Body of pancreas (tissue), 4 donors: Measurements from ENCODE around the gene ANKRD13B. TPM values are rescaled to one million over a fixed set of nuclear protein-coding genes. Genes with fewer than 3 reads are reported as not detected.
A peak's percentile ranks its signal among the peaks of the same experiment; 100 is the strongest.

Experiments used
- ATAC-seq: fragments of 150-250 bp; one replicate; pipeline ENCODE4 v1.9.1; 2016
- DNase-seq, 4 donors: peaks; one replicate each; pipeline ENCODE4 v3.0.0-alpha.2; 2019
- H3K27ac ChIP-seq, 4 donors: fragments of 200-600 bp; sonication (generic); 1 replicate in 3 of 4; 2 replicates in 1 of 4; pipeline versions ENCODE4 v1.5.1 to v1.6.1; 2016 to 2019; ENCODE audit warnings: mild to moderate bottlenecking in 1 of 4, mixed read lengths in 1 of 4, moderate library complexity in 1 of 4
- H3K27me3 ChIP-seq, 2 donors: fragments of 200-600 bp; sonication (generic); one replicate each; pipeline ENCODE4 v1.6.0; 2016; ENCODE audit warnings: mild to moderate bottlenecking in 1 of 2
- H3K36me3 ChIP-seq, 2 donors: fragments of 200-600 bp; sonication (generic); replicated peaks in 1 of 2; 2 replicates each; pipeline ENCODE4 v1.5.1; 2016; ENCODE audit warnings: low read depth in 2 of 2; ENCODE audit not compliant: insufficient read depth in 1 of 2
- H3K4me1 ChIP-seq: fragments of 200-600 bp; sonication (generic); one replicate; pipeline ENCODE4 v1.6.0; 2016
- H3K4me3 ChIP-seq, 2 donors: fragments of 200-600 bp; sonication (generic); 1 replicate in 1 of 2; 2 replicates in 1 of 2; pipeline ENCODE4 v1.5.1; 2016 to 2019
- H3K9me3 ChIP-seq, 3 donors: fragments of 200-600 bp; sonication (generic); 1 replicate in 2 of 3; 2 replicates in 1 of 3; pipeline ENCODE4 v1.5.1; 2016
- POLR2A ChIP-seq, 3 donors: fragments of 450-650 bp; IDR thresholded peaks; one replicate each; pipeline ENCODE4 v1.6.1; 2016; ENCODE audit warnings: antibody characterized with exemption in 3 of 3, mild to moderate bottlenecking in 2 of 3
- WGBS, 2 donors: methylation state at CpG; one replicate each; pipeline ENCODE4 v1.1.5; 2017; 5-methylcytosine and 5-hydroxymethylcytosine counted together
- intact Hi-C: fragments of 100-400 bp; cut with DNase I; formaldehyde crosslinking; loops from one replicate; pipeline ENCODE4 v1.15.1; 2023
- total RNA-seq, 2 donors: library from RNA; depleted of rRNA; stranded (reverse); fragments of >200 nt; gene quantifications; one replicate each; pipeline ENCODE4 v1.1.0, GENCODE V29; 2016
- TF ChIP-seq, protein P1 (sequence below), 7 experiments: fragments of 450-650 bp in 4 of 7; fragments of 200-600 bp in 3 of 7; sonication (generic) in 3 of 7; IDR thresholded peaks; one replicate each; pipeline ENCODE4 v1.5.1; 2016 to 2019; ENCODE audit warnings: antibody characterized with exemption in 7 of 7

The ANKRD13B gene
- 1 to 10 TPM; 4.3 to 8.0 TPM for total RNA-seq

DNA sequence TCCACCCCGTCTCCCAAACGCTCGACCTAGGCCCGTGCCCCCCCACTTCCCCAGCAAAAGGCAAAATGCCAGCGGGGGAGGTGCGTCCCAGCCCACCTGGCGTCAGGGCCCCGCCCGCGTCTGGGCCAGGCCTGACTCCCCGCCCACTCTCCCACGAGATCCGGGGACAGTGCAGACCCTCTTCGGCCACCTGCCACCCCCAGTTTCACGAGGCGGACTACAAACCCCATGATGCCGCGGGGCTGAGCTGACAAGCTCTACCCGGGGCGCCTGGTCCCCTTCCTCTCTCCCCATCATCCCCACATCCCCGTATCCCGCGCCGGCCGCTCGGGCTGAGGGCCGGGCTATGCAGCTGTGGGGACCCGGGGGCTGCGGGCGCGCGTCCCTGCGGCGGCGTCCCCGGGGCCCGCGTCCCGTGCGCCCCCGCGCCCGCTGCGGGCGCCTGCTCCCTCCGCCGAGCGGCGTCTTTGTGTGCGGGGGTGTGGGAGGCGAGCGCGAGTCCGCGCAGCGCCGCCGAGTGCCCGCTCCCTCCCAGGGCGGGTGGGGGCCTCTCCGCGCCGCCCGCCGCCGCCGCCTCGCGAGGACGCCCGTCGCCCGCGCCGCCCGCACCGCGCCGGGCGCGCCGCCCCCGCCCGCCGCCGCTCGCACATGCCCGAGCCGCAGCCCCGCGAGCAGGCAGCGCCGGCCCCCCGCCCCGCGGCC lies at the start of gene ANKRD13B:
TSS of gene ANKRD13B (plus strand) at position 283 of the 702 bp plus-strand sequence. CDS start 490 bp downstream, outside the sequence.
- Histone ChIP-seq H3K36me3 (no peaks in the 10 kb centered on the region), H3K27me3 (no peaks in the 10 kb centered on the region), H3K4me1 (peaks cover 52% of the 10 kb centered on the region), H3K27ac (peak within 1 kb of the TSS in 3 of 4 donors; percentile 14 to 71 (median 70)), H3K9me3 (no peaks in the 10 kb centered on the region), H3K4me3 (peak within 1 kb of the TSS; percentile 15 to 32)
- intact Hi-C loops = no loop called here
- peak in 2 of 4 donors; percentile 43 to 56 for DNase-seq
- no peak for TF ChIP-seq POLR2A (IDR thresholded peaks at IDR 0.05)
- TF ChIP-seq, protein P1, sequence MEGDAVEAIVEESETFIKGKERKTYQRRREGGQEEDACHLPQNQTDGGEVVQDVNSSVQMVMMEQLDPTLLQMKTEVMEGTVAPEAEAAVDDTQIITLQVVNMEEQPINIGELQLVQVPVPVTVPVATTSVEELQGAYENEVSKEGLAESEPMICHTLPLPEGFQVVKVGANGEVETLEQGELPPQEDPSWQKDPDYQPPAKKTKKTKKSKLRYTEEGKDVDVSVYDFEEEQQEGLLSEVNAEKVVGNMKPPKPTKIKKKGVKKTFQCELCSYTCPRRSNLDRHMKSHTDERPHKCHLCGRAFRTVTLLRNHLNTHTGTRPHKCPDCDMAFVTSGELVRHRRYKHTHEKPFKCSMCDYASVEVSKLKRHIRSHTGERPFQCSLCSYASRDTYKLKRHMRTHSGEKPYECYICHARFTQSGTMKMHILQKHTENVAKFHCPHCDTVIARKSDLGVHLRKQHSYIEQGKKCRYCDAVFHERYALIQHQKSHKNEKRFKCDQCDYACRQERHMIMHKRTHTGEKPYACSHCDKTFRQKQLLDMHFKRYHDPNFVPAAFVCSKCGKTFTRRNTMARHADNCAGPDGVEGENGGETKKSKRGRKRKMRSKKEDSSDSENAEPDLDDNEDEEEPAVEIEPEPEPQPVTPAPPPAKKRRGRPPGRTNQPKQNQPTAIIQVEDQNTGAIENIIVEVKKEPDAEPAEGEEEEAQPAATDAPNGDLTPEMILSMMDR (IDR thresholded peaks at IDR 0.05) = no peak
- 0 to 1% methylated on average over 9 to 90 of the region's 96 CpGs for WGBS, 2 donors
- ATAC-seq = no peak

DNA sequence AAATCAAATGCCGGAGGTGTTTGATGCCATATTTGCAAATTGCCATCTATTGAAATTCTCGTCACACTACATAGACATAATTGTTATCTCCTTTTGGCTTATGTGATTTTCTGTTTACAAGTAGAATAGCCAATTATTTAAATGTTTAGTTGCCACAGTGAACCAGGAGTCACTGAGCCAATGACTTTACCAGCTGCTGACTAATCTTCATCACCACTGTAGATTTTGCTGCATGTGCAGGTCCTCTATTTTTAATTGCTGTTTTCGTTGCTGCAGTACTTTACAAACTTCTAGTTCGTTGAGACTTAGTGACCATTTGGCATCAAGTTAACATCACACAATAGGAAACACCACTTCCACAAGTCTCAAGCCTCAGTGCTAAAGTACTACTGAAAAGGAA lies 48.9 kb upstream of the ANKRD13B start:
- ATAC-seq (no peak), DNase-seq (no peak)
- no peaks in the 10 kb centered on the region for H3K27me3 ChIP-seq
- TF ChIP-seq POLR2A (IDR thresholded peaks at IDR 0.05) = no peak
- TF ChIP-seq, protein P1 (IDR thresholded peaks at IDR 0.05) = no peak
- H3K27ac ChIP-seq = no peak overlapping the region
- intact Hi-C loops = no loop called here
- H3K36me3 ChIP-seq = peaks cover 4 to 9% of the 10 kb centered on the region in 2 donors
- H3K9me3 ChIP-seq = no peaks in the 10 kb centered on the region
- H3K4me3 ChIP-seq = no peak overlapping the region
- peaks cover 2% of the 10 kb centered on the region for H3K4me1 ChIP-seq
- WGBS, 2 donors = 84 to 92% methylated on average over 4 of the region's 4 CpGs

DNA sequence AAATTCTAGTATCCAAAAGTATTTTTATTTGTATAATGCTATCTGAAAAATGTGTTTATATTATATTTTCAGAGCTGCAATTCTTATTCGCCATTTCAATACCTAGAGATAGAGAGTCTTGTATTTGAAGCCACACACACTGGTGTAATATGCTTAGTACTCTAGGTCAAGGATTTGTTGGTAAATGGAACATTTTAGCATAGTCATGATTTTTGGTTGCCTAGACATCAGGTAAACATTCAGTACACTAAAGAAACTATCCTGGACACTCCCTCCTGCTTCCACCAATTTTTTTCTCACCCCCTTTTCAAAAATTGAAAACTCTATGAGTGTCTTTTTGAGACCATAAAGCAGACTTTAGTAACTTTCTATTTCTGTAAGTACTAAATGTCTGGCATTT lies 46.8 kb upstream of the ANKRD13B start:
- WGBS, 2 donors = 53 to 60% methylated on average over 1 of the region's 1 CpG
- Histone ChIP-seq H3K27ac (no peak overlapping the region), H3K36me3 (peaks cover 4 to 9% of the 10 kb centered on the region in 2 donors), H3K9me3 (no peaks in the 10 kb centered on the region), H3K4me3 (no peak overlapping the region), H3K4me1 (peaks cover 7% of the 10 kb centered on the region), H3K27me3 (no peaks in the 10 kb centered on the region)
- peak; percentile 86 for ATAC-seq
- no peak for DNase-seq
- intact Hi-C loops = no loop called here
- no peak for TF ChIP-seq POLR2A (IDR thresholded peaks at IDR 0.05)
- TF ChIP-seq, protein P1 (IDR thresholded peaks at IDR 0.05) = no peak

DNA sequence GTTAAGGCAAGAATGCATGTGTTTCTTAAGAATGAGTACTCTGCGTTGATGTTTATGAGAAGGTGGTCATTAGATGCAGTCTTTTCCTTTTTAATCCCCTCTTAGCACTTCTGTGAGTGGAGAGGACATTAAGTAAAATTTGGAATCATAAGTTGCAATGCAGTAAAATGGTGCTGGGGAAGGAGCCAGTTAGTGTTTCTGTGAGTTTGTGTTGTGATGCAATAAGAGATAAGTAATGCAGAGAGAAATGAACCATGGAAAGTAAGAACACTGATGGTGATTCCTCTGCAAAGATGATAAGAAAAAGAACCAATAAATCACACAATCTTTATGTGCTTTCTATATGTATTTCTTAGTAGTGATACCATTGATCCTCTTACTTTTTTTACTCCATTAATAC lies 46.1 kb upstream of the ANKRD13B start:
- no peaks in the 10 kb centered on the region for H3K9me3 ChIP-seq
- no peaks in the 10 kb centered on the region for H3K27me3 ChIP-seq
- peaks cover 7% of the 10 kb centered on the region for H3K4me1 ChIP-seq
- H3K4me3 ChIP-seq = no peak overlapping the region
- 95 to 97% methylated on average over 1 of the region's 1 CpG for WGBS, 2 donors
- ATAC-seq (no peak), DNase-seq (no peak)
- no peak for TF ChIP-seq POLR2A (IDR thresholded peaks at IDR 0.05)
- TF ChIP-seq, protein P1 (IDR thresholded peaks at IDR 0.05) = no peak
- H3K27ac ChIP-seq = no peak overlapping the region
- peaks cover 4 to 9% of the 10 kb centered on the region in 2 donors for H3K36me3 ChIP-seq
- intact Hi-C loops = no loop called here
